Stimulated activated CD4-positive, alpha-beta T cell treated with anti-CD3 and anti-CD28 coated beads, Interleukin-12 subunit alpha, Interleukin-12 subunit beta, amount 100 ng/mL, for 4 hours (primary cell): Measurements from ENCODE around the gene RABGGTB.
A peak's percentile ranks its signal among the peaks of the same experiment; 100 is the strongest.
"Not testable (repeated sequence)": the region's sequence is repeated elsewhere in the genome, so short reads cannot be mapped to it uniquely, and the experiment has no call there.

ENCODE experiments used
- DNase-seq: peaks from one replicate; pipeline ENCODE4 v3.0.0-alpha.2; 2020

Gene RABGGTB

DNA sequence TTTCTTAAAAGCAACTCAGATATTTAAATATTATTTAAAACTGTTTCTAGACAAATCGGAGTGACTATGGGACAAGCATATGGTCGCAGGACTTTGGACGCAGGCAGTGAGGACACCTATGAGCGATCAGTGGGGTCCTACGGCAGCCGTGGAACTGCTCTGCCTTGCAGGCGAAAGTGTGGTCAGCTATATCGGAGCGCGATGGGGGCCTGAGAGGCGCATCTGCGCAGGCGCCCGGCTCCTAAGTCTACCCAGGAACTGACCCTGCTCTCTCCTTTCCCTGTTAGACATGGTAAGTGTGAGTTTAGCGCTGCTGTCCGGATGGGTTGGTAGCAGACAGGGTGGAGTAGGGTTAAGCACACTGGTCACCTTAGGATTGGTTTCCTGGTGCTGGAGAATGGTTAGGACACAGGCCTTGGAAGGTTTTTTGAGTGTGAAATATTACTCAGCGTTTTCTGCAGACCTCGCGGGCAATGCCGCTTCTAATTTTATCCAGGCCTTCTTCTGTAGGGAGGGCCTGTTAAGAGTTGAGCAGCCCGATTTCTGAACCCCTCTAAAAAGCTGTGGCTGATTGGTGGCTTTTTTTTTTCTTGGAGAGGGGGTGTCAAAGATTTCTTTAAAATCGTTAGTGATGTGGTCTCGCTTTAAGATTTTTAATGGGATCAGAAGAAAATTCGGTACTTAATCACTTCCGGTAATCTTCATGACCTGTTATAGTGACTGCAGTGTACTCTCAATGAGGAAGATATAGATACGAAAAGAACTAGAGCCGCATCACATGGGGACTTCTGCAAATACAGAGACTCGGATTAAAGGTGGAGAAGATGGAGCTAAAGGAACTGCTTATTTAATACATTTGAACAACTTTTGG lies at the start of gene RABGGTB:
Gene RABGGTB, plus strand, starts transcription at position 274 of the 871 bp plus-strand sequence. Its CDS starts 16 bp downstream, at position 290.
- peak; percentile 93 for DNase-seq

- no peak for DNase-seq
Measured at GRCh38 chr1:75742047-75742625, 43.9 kb upstream of the RABGGTB start.

- no peak for DNase-seq
Measured at GRCh38 chr1:75745276-75745675, 40.8 kb upstream of the RABGGTB start.

- not testable (repeated sequence) for DNase-seq
Measured at GRCh38 chr1:75757210-75757609, 28.8 kb upstream of the RABGGTB start.

GRCh38 chr1:75758543-75758942 lies 27.5 kb upstream of the RABGGTB start:
- not testable (repeated sequence) for DNase-seq

DNA sequence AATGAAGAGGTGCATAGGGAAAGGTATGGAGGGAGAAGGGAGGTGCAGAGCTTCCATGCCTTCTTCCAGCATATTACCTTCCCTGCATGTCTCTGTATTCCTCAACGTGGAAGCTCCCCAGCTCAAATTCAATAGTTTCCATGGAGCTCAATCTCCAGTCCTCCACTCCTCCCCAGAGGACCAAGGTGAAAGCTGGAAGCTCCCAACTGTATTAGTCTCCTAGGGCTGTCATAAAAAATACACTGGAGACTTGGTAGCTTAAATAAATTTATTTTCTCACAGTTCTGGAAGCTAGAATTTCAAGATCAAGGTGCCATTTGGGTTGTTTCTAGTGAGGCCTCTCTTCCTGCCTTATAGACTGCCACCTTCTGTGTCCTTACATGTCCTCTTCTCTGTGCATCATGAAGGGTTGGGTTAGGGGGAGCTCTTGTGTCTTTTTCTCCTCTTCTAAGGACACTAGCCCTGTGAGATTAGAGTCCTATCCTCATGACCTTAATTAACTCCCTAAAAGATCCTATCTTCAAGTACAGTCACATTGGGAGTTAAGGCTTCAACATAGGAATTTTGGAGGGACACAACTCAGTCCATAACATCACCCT lies 21.9 kb upstream of the RABGGTB start:
- DNase-seq, result no peak

DNA sequence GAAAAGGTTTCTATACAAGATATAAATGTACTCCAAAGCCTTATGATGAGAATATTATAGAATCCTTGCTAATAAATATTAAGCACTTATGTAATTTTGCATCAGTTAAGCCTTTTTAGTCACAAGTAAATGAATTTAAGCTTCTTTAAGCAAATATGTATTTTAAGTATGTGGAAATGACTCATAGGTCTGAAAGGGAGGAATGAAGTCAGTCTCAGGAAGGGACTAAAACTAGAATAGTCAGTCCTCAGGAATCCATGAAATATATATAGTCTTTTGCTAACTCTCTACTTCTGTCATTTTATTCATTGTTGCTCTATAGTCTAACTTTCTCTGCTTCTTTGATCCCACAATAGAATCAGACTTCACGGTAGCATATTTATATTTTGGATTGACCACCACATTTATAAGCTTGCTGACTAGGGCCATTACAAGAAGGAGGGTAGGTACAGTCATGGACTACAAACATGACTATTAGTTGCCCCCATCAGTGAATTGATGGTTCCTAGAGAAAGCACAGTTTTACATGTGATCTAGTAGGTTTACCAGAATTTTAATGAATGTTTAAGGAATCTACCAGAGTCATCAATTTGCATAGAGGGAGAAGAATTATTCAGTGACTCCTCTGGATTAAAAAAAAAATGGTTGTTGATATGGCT lies 20.2 kb upstream of the RABGGTB start:
- DNase-seq, result no peak

GRCh38 chr1:75768016-75768415 lies 18.0 kb upstream of the RABGGTB start:
- no peak for DNase-seq

DNA sequence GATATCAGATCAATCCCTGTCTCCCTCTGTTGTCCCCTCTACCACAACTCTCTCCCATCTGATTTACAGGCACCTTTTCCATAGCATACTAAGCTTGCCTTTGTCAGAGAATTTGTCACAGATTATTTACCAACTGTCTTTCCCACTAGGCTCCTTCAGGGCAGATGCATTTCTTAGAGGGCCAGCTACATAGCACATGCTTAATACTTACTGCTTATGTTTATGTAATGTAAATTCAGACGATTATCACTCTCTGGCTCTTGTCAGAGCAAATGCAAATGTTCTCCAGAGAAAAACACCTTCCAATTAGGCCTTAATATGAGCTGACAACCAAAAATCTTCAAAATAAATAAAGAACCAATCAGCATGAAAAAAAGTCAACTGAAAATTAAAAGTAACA lies 15.3 kb upstream of the RABGGTB start:
- DNase-seq, result no peak

DNA sequence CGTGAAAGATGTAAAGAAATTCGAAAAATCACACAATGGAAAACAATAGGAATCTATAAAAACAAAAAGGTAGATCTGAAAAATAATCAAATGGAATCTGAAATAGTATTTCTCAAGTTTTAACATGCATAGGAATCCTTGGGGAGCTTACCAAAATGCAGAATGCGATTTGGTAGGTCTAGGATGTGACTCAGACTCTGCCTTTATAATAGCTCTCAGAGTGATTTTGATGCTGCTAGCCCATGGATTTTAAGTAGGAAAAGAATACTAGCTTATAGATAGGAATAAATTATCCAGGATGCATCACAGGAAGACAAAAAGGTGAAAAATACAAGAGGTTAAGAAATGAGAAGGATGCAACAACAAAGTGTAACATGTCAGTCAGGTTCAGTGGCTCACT lies 14.1 kb upstream of the RABGGTB start:
- no peak for DNase-seq

GRCh38 chr1:75777812-75778211 lies 8.2 kb upstream of the RABGGTB start:
- DNase-seq, result not testable (repeated sequence)

GRCh38 chr1:75778694-75779093 lies 7.4 kb upstream of the RABGGTB start:
- DNase-seq, result not testable (repeated sequence)

DNA sequence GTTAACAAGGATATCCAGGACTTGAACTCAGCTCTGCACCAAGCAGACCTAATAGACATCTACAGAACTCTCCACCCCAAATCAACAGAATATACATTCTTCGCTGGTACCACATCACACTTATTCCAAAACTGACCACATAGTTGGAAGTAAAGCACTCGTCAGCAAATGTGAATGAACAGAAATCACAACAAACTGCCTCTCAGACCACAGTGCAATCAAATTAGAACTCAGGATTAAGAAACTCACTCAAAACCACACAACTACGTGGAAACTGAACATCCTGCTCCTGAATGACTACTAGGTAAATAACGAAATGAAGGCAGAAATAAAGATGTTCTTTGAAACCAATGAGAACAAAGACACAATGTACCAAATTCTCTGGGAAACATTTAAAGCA lies 5.9 kb upstream of the RABGGTB start:
- not testable (repeated sequence) for DNase-seq

DNA sequence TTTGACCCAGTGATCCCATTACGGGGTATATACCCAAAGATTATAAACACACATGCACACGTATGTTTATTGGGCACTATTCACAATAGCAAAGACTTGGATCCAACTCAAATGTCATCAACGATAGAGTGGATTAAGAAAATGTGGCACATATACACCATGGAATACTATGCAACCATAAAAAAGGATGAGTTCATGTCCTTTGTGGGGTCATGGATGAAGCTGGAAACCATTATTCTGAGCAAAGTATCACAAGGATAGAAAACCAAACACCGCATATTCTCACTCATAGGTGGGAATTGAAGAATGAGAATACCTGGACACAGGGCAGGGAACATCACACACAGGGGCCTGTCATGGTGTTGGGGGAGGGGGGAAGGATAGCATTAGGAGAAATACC lies 2.1 kb upstream of the RABGGTB start:
- DNase-seq, result not testable (repeated sequence)

- DNase-seq, result no peak
Measured at GRCh38 chr1:75785320-75785982, 605 bp upstream of the RABGGTB start.

GRCh38 chr1:75786901-75787493 lies 941 bp downstream of the RABGGTB start:
- no peak for DNase-seq

- no peak for DNase-seq
Measured at GRCh38 chr1:75787524-75787923, 1.5 kb downstream of the RABGGTB start.

DNA sequence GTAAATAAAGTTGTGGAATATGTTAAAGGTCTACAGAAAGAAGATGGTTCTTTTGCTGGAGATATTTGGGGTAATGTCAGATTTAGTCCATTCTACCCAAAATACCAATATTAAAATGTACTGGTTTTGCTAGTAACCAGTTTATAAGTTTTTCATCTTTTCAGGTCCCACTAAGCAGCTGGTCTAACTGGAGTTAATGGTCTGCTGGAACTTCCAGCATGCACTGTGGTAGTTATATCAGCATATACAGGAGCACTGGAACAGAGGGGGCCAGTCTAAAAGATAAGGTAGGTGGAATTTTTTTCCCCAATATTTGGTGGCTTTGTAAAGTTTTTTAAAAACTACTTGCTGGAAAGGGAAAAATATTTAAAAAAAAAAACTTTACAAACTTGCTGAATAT lies 3.9 kb downstream of the RABGGTB start:
- no peak for DNase-seq

GRCh38 chr1:75791022-75791421 lies 5.0 kb downstream of the RABGGTB start:
- no peak for DNase-seq

GRCh38 chr1:75792091-75792490 lies 6.0 kb downstream of the RABGGTB start:
- no peak for DNase-seq

DNA sequence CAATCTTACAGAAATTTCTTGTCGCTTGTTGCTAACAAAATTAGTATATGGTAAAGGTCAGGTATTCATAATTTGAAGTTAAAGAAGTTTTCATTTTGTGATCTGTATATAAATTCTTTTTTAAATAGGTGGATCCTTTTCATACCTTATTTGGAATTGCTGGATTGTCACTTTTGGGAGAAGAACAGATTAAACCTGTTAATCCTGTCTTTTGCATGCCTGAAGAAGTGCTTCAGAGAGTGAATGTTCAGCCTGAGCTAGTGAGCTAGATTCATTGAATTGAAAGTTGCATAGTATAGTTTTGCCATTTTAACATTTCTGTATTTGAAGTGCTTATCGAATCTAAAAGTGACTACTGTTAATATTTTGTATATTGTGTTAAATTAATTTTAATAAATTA lies 8.3 kb downstream of the RABGGTB start:
- DNase-seq, result no peak

GRCh38 chr1:75795703-75796193 lies 9.7 kb downstream of the RABGGTB start:
- no peak for DNase-seq
